Left kidney (tissue), 2 donors: Measurements from ENCODE around the gene TLN1. TPM values are rescaled to one million over a fixed set of nuclear protein-coding genes. Genes with fewer than 3 reads are reported as not detected.

Experiments used
- DNase-seq: peaks from one replicate; pipeline ENCODE4 v3.0.0-alpha.2; 2013
- polyA plus RNA-seq: library from polyadenylated mRNA; unstranded; fragments of 120-200 nt; gene quantifications from one replicate; pipeline ENCODE4 v1.2.1, GENCODE V29; 2013; ENCODE audit not compliant: insufficient read length

TLN1 gene
- polyA plus RNA-seq, 1 donor = 156 TPM

DNA sequence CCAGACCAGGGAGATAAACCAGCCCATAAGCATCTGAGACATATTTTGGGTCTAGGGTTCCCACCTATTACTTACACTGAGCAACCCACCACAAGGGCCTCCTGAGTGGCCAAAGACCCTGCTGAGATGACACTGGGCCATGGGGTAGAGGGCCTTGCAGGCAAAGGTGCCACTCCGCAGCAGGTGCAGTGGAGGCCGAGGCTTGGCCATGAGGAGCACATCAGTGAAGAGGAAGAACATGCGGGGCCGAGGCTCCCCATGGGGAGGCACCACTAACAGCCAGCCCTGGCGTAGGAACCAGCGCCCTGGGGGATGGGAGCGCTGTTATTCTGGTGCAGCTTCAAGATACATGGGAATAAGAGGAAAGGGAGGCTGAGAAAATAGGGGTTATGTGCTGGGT, 69.6 kb downstream of the TLN1 start:
- no peak for DNase-seq

DNA sequence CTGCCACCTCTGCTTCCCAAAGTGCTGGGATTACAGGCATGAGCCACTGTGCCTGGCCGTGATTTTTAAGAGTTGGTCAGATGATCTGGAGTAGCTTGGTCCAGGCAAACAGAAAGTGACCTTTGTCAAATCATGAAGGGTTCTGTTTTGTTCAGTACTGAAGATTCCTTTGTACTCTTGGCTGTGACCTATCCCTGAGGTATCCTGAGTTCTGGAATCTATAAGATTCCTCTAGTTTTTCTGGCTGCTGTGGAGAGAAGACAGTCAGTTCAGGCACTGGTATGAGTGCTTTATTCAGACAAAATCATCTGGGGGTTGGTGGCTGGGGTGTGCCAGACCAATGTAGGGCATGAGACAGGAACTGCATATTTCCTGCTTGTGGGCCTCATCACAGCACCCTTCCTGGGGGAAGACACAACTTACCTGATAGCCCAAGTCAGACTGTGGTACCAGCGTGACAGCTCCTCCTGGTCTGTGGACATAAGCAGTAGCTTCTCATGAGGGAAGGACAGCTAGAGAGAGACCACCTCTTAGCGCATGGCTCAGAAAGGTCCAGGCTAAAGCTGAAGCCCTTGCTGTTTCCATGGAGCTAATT, 70.1 kb downstream of the TLN1 start:
- DNase-seq = no peak

DNA sequence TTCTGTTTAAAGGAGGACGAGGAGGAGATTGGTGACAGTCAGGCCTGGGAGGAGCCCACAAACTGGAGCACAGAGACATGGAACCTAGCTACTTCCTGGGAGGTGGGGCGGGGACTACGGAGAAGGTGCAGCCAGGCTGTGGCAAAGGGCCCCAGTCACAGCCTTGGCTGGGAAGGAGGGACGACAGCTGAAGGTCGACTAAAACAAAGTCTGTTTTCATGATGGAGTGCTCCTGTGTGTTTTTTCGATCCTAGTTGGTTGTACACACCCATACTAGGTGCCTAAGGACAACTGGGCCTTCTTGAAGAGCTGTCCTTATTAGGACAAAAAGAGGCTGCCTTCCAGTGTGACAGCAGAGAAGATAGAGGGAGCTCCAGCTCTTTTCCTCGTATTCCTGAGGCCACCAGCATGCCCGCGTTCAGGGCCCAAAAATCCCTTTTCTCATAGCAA, 71.0 kb downstream of the TLN1 start:
- no peak for DNase-seq

DNA sequence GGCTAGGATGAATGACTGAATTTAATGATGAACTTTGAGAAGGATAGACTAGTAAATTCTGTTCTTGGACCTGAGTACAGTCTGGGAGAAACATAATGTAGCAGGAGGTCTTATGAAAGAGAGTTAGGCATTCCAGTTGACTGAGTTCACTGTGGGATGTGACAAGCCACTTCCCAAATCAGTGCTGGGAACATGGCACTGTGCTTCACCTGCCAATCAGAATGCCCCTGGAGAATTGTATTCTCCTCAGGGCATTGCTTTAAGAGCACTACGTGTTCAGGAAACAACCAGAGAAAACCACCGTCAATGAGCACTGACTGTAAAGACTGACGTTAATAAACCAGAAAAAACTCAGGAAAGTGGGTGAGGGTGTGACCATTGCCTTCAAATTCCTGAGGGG, 72.7 kb downstream of the TLN1 start:
- DNase-seq = no peak

DNA sequence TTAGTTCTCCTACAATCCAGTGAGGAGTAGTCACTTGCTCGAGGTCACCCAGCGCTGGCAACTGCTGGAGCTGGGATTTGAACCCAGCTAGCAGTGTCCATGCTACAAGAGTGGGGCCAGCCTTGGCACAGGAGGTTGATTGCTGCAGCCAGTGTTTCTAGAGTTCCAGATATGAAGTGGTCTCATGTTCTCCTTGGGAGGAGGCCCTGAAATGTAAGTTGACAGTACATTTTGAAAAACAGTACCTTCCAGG, 73.1 kb downstream of the TLN1 start:
- DNase-seq = no peak

DNA sequence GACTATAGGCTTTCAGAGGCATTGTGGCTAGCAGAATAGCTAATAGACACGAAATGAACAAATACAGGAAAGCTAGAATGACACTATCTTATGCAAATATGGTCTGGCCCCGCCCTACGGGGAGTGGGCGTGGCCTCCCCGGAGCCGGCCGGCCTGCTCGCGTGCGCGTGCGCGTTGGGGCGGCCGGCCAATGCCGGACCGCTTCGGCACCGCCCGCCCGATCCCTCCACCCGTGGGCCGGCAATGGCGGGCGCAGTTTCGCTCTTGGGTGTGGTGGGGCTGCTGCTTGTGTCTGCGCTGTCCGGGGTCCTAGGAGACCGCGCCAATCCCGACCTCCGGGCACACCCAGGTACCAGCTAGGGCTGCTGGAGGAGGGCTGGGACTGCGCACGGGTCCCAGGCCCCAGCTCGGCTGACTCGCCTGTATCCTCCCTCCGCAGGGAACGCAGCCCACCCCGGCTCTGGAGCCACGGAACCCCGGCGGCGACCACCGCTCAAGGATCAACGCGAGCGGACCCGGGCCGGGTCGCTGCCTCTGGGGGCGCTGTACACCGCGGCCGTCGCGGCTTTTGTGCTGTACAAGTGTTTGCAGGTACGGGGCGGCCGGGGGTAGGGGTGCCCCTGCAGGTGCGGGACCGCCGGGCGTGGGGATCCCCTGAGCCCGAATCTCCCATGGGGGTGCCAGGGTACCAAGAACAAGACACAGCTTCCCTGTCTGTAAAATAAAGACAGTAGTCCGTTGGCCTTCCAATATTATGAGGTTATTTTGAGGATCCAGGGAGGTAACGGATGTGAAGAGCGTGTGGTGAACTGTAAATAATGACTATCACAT, 73.6 kb downstream of the TLN1 start, which contains the start of gene CCDC107:
CCDC107 (plus strand) TSS at position 156 of the 831 bp plus-strand sequence; CDS start at position 244, 88 bp downstream.
- DNase-seq = peak; percentile 86

DNA sequence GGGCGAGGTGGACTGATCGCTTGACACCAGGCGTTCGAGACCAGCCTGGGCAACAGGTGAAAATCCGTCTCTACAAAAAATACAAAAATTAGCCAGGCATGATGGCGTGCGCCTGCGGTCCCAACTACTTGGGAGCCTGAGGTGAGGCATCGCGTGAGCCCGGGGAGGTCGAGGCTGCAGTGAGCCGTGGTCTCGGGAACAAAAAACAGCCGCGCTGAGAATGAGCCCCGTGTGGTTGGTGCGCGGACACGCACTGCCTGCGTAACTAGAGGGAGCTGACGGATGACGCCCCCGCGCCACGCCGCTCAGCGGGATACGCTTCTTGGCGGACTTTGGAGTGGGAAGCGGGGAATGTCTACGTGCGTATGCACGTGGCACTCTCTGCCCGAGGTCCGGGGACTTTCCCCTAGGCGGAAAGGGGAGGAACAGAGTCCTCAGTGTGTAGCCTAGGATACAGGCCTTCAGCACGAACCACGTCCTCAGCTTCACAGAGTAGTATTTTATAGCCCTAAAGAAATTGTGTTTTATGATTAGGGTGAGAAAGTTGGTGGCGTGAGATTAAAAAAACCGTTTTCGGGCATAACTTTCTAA, 74.4 kb downstream of the TLN1 start, which contains the start of gene RMRP:
RMRP (minus strand) TSS at position 474 of the 591 bp plus-strand sequence.
- DNase-seq = peak; percentile 97

DNA sequence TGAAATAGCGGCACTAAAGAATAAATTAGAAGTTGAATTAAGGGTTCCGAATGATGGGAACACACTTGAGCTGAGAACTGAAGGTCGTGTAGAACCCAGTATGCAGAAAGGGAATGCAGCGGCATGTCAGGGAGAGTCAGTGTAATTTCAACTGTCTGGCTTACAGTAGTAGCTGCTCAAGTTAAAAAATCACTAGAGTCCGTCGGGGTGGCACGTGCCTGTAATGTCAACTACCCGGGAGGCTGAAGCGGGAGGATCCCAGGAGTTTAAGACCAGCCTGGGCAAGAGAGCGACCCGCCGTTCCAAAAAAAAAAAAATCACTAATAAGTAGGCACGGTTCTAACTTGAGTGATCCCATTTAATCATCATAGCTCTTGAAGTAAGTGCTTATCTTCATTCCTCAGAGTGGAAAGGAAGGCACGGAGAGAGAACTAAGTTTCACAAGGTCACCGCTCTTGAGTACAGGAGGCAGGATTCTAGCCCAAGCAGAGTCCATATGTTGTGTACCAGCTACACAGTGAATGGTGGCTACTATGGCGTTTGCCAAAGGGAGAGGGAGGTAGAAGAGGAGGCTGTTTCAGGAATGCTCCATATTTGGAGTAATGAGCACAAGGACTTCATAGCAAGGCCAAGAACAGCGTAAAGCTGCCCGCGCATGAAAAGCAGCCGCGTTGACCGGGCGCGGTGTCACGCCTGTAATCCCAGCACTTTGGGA, 75.0 kb downstream of the TLN1 start:
- DNase-seq = no peak

DNA sequence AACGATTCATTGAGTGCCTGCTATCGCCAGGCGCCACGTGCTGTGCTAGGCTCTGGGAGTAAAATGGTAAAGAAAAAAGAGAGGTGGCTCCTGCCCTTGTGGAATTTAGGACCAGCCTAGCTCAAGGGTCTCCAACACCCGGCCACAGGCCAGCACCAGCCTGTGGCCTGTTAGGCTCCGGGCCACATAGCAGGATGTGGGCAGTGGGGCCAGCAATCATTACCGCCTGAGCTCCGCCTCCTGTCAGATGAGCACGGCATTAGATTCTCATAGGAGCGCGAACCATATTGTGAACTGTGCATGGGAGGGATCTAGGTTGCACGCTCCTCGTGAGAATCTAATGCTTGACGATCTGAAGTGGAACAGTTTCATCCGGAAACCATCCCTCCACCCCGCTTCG, 75.6 kb downstream of the TLN1 start:
- no peak for DNase-seq

DNA sequence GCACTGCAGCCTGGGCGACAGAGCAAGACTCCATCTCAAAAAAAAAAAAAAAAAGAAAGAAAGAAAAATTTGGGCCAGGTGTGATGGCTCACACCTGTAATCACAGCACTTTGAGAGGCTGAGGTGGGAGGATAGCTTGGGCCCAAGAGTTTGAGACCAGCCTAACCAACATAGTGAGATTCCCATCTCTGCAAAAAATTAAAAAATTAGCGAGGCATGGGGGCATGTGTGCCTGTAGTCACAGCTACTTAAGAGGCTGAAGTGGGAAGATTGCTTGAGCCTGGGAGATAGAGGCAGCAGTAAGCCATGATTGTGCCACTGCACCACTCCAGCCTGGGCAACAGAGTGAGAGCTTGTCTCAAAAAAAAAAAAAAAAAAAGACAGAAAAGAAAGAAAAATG, 78.4 kb downstream of the TLN1 start:
- no peak for DNase-seq

DNA sequence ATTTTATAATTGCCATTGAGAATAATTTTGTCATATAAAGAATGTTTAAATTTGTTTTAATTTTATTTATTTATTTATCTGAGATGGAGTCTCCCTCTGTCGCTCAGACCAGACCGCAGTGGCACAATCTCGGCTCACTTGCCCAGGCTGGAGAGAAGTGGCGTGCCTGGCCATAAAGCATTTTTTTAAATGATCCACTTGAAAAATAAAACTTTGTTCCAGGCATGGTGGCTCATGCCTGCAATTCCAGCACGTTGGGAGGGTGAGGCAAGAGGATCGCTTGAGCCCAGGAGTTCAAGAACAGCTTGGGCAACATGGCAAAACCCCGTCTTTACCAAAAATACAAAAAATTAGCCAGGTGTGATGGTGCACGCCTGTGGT, 79.2 kb downstream of the TLN1 start:
- no peak for DNase-seq

DNA sequence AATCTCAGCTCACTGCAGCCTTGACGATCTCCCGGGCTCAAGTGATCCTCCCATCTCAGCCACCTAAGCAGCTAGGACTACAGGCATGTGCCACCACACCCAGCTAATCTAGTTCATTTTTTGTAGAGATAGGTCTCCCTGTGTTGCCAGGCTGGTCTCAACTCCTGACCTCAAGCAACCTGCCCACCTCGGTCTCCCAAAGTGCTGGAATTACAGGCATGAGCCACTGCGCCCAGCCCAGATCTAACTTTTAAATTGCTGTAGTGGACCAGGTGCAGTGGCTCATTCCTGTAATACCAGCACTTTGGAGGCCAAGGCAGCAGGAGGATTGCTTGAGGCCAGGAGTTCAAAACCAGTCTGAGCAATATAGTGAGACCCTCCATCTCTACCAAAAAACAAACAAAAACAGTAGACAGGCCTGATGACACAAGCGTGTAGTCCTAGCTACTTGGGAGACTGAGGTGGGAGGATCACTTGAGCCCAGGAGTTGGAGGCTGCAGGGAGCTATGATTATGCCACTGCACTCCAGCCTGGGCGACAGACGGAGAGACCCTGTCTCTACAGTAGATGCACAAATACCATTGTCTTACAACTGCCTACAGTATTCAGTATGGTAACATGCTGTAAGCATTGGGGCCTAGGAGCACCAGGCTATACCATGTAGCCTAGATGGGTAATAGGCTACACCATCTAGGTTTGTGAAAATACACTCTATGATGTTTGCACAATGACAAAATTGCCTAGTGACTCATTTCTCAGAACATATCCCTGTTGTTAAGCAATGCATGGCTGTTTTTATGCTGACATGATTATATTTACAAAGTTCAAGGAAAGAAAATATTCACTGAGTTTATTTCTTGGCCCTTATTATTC, 79.8 kb downstream of the TLN1 start:
- no peak for DNase-seq

DNA sequence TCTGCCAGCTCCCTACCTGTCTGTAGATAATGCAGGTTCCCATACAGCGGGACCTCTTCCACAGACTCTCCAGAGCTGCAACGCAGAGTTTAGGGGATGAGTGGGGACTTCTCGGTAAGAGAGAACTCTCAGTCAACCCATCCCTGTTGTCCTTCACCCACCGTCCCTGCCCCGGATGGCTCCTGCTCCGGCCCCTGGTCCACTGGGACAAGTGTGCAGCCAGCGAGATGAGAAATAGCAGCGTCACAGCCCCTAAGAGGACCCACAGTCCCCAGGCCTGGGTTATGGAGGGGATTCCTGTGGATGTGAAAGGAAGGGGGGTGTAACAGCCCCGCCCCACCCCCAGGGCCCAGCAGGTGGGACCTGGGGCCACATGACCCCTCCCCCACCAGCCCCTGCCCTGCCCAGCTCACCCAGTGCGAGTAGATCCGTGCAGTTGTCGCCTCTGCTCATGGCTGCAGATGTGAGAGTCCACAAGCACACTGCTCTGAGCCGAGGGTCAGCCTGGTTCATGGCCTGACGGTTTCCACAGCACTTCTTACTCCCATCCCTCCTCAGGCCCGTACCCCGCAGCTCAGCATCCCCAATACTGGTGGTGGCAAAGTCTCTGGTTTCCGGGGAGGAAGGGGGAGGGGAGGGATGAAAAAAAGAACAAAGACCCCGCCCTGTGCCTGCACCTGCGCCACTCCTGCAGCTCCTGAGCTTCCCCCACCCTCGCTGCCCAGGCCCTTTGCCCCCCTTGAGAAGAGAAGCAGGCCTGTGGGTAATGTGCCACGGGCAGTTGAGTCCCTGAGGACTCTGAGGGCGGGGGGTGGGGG, 81.4 kb downstream of the TLN1 start, which contains the start of gene SIT1:
SIT1 (minus strand) TSS at position 591 of the 818 bp plus-strand sequence; CDS start at position 513, 78 bp downstream.
- DNase-seq = no peak

DNA sequence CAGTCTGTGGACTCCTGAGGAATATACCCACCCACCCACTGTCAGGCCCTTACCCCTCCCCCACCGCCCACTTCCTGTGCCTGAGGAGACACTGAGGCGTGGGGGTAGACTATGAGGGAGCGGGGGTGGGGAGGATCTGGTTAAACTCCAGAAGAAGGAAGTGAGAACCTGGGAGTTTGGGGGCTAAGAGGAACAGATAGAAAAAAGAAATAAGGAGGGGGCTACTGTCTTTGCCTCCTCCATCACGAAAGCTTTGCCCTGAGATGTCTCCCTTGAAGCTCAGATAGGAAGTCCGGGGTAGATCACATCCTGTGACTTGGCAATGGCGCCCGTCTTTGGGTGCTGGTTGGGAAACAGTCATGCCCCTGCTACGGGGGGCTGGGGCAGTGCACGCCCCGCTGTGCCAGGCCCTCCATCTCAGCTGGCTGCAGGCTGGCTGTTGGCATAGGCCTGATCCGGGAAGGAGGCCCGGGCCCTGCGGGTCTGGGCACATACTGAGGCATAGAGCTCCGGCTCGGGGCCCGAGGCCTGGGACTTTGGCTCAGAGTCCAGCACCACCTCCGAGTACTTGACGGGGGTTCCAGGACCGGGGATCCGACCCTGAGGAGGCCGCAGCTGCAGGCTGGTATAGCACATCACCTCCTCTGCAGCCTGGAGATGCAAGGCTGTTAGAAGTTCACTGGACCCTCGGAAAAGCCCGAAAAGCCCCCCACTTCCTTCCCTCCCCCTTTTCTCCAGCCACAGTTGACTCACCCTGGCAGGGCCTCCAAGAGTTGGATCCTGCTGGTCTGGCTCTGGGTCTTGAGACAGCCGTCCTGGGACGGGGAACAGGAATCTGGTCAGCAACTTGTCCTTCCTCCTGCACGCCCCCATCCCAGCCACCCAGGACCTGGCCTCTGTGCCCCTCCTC, 82.3 kb downstream of the TLN1 start:
- no peak for DNase-seq

Other genes starting within 250 kb of the TLN1 start
- gene RUSC2, start 242.1 kb downstream of the TLN1 start, polyA plus RNA-seq = 15.0 TPM
- 39.3 TPM for gene TESK1, start 126.9 kb downstream of the TLN1 start, polyA plus RNA-seq
- 3.6 TPM for gene CD72, start 113.8 kb downstream of the TLN1 start, polyA plus RNA-seq
- 0.32 TPM for gene SIT1, start 81.3 kb downstream of the TLN1 start, polyA plus RNA-seq
- gene RMRP, start 74.2 kb downstream of the TLN1 start, polyA plus RNA-seq = not detected
- 12.6 TPM for gene CCDC107, start 73.9 kb downstream of the TLN1 start, polyA plus RNA-seq
- gene ARHGEF39, start 67.0 kb downstream of the TLN1 start, polyA plus RNA-seq = 15.4 TPM
- 0.58 TPM for gene CA9, start 58.3 kb downstream of the TLN1 start, polyA plus RNA-seq
- gene TPM2, start 42.3 kb downstream of the TLN1 start, polyA plus RNA-seq = 146 TPM
- 37.8 TPM for gene CREB3, start 471 bp upstream of the TLN1 start, polyA plus RNA-seq
- gene GBA2, start 17.0 kb upstream of the TLN1 start, polyA plus RNA-seq = 138 TPM
- 32.2 TPM for gene RGP1, start 17.1 kb upstream of the TLN1 start, polyA plus RNA-seq
- gene MSMP, start 22.1 kb upstream of the TLN1 start, polyA plus RNA-seq = not detected
- 36.8 TPM for gene NPR2, start 59.4 kb upstream of the TLN1 start, polyA plus RNA-seq
- 10.4 TPM for gene SPAG8, start 80.1 kb upstream of the TLN1 start, polyA plus RNA-seq
- 49.7 TPM for gene HINT2, start 82.8 kb upstream of the TLN1 start, polyA plus RNA-seq
- 0.40 TPM for gene FAM221B, start 96.5 kb upstream of the TLN1 start, polyA plus RNA-seq
- 27.7 TPM for gene TMEM8B, start 97.0 kb upstream of the TLN1 start, polyA plus RNA-seq
- not detected for gene OR13J1, start 138.2 kb upstream of the TLN1 start, polyA plus RNA-seq
- 0.30 TPM for gene HRCT1, start 174.0 kb upstream of the TLN1 start, polyA plus RNA-seq
- gene SPAAR, start 177.3 kb upstream of the TLN1 start, polyA plus RNA-seq = 1.4 TPM
- not detected for gene OR2S2, start 226.0 kb upstream of the TLN1 start, polyA plus RNA-seq